BJ (cell line): Measurements from ENCODE around the gene ANKRD2. TPM values are rescaled to one million over a fixed set of nuclear protein-coding genes. Genes with fewer than 3 reads are reported as not detected.

ENCODE experiments used
- CTCF ChIA-PET: fragments of 350-600 bp; formaldehyde crosslinking; extraction: SDS; loops from one replicate; lab custom pipeline; 2021; ENCODE audit warnings: antibody characterized with exemption, inconsistent platforms; lab: Yijun Ruan, JAX
- POLR2A ChIA-PET: fragments of 300-600 bp; sonication (Branson Sonifier 250); formaldehyde crosslinking; extraction: SDS; loops from one replicate; lab custom pipeline; 2021; ENCODE audit warnings: antibody characterized with exemption; lab: Charles Lee
- DNase-seq: peaks from one replicate; pipeline ENCODE4 v3.0.0-alpha.2; 2011; ENCODE audit warnings: low read depth
- H3K27me3 ChIP-seq: 2 replicates; pipeline ENCODE4 v1.6.0; 2011; ENCODE audit warnings: low read length; ENCODE audit not compliant: control insufficient read depth, insufficient read depth
- H3K36me3 ChIP-seq: 2 replicates; pipeline ENCODE4 v1.5.1; 2011; ENCODE audit warnings: low read length; ENCODE audit not compliant: control insufficient read depth, insufficient read depth
- H3K4me3 ChIP-seq: 2 replicates; pipeline ENCODE4 v1.5.1; 2011; ENCODE audit warnings: low read depth, mild to moderate bottlenecking, control low read depth, low read length
- CTCF ChIP-seq: IDR thresholded peaks from 2 replicates; pipeline ENCODE4 v1.5.1; 2011; ENCODE audit warnings: low read depth, mild to moderate bottlenecking, control low read depth, inconsistent platforms, low read length, moderate library complexity; ENCODE audit not compliant: insufficient read depth
- polyA plus RNA-seq: library from polyadenylated mRNA; depleted of rRNA; stranded (reverse); fragments of >200 nt; gene quantifications from 2 replicates; pipeline ENCODE4 v1.2.3, GENCODE V29; 2011

Gene ANKRD2
- polyA plus RNA-seq, 1 experiment: 0.37 TPM

- POLR2A ChIA-PET: no interaction called here
- no peak for DNase-seq
- no peak for TF ChIP-seq CTCF
- Histone ChIP-seq H3K27me3 (no peaks in the 10 kb centered on the region), H3K36me3 (peaks cover 15% of the 10 kb centered on the region), H3K4me3 (no peak overlapping the region)
- CTCF ChIA-PET: interaction anchor here (0.8 to 12.3 kb wide), 19 partner anchors 13 to 165 kb away, joined by 3 to 179 read pairs (median 7); partner anchors contain the start of genes AVPI1 and HOGA1
Measured at GRCh38 chr10:97570789-97571471, 1.6 kb upstream of the ANKRD2 start.

GRCh38 chr10:97571622-97572021 lies 957 bp upstream of the ANKRD2 start:
- Histone ChIP-seq H3K27me3 (no peaks in the 10 kb centered on the region), H3K4me3 (no peak overlapping the region), H3K36me3 (peaks cover 15% of the 10 kb centered on the region)
- CTCF ChIA-PET: interaction anchor here (0.5 to 12.3 kb wide), 33 partner anchors 10 to 165 kb away, joined by 3 to 179 read pairs (median 4); partner anchors contain the start of genes AVPI1, C10orf62 and HOGA1
- no peak for TF ChIP-seq CTCF
- no peak for DNase-seq
- POLR2A ChIA-PET: no interaction called here

GRCh38 chr10:97573021-97573420 lies 442 bp downstream of the ANKRD2 start:
- ChIA-PET POLR2A (no interaction called here), CTCF (interaction anchor here (0.6 to 12.3 kb wide), 15 partner anchors 11 to 172 kb away, joined by 3 to 179 read pairs (median 6); partner anchors contain the start of genes HOGA1 and RRP12)

GRCh38 chr10:97573672-97574071 lies 1.1 kb downstream of the ANKRD2 start:
- DNase-seq: no peak
- ChIA-PET CTCF (interaction anchor here (0.6 to 12.3 kb wide), 6 partner anchors 14 to 158 kb away, joined by 3 to 179 read pairs (median 4); no protein-coding TSS in a partner anchor), POLR2A (interaction anchor here (1.5 kb wide), 1 partner anchor 23 kb away, joined by 5 read pairs; no protein-coding TSS in a partner anchor)
- no peak for TF ChIP-seq CTCF
- H3K36me3 ChIP-seq: peaks cover 13% of the 10 kb centered on the region
- H3K27me3 ChIP-seq: no peaks in the 10 kb centered on the region
- no peak overlapping the region for H3K4me3 ChIP-seq

More at GRCh38 chr10:97573021-97573420, 442 bp downstream of the ANKRD2 start:
- TF ChIP-seq CTCF: no peak
- no peak for DNase-seq
- Histone ChIP-seq H3K36me3 (peaks cover 13% of the 10 kb centered on the region), H3K4me3 (no peak overlapping the region), H3K27me3 (no peaks in the 10 kb centered on the region)
